ENCODE results near the gene CCDC102B. TPM values are rescaled to one million over a fixed set of nuclear protein-coding genes. Genes with fewer than 3 reads are reported as not detected.

Gene CCDC102B
- total and polyA plus RNA-seq, 12 donors = 2.7 to 16.7 (median 8.6) TPM

GRCh38 chr18:69035756-69036155, 237.9 kb downstream of the CCDC102B start:
- 68 to 97% (median 82%) methylated on average over 1 of the region's 1 CpG for WGBS, 4 donors
- Histone ChIP-seq H3K36me3 (replicated peaks in 1 of 2) (no peaks in the 10 kb centered on the region), H3K27ac (no peak overlapping the region), H3K4me3 (no peak overlapping the region), H3K9me3 (replicated peaks in 1 of 3) (no peaks in the 10 kb centered on the region), H3K27me3 (no peaks in the 10 kb centered on the region), H3K4me1 (replicated peaks in 1 of 2) (no peaks in the 10 kb centered on the region)
- DNase-seq = no peak
- intact Hi-C loops (cut with DNase I) = no loop called here
- TF ChIP-seq POLR2A (IDR thresholded peaks at IDR 0.05) (no peak), CTCF (IDR thresholded peaks at IDR 0.05) (no peak)

DNA sequence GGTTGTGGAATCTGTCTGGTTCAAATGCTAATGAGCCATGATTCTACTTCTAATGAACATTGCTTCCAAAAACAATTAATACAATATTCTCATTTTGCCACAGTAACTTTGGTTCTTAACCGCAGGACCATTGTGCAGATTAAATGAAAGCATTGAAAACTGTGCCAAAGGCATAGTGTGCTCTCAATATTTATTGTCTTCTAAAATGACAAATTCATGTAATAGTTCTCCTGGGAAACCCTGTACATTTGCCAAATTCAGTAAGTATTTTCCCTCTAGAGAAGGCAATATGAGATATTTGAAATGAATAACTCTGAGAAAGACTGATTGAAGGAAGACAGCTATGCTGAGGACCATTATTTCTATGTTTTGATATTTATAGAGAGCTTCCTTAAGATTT, 246.3 kb downstream of the CCDC102B start:
- TF ChIP-seq CTCF (IDR thresholded peaks at IDR 0.05) = no peak
- TF ChIP-seq POLR2A (IDR thresholded peaks at IDR 0.05) = no peak
- Histone ChIP-seq H3K36me3 (replicated peaks in 1 of 2) (no peaks in the 10 kb centered on the region), H3K4me3 (no peak overlapping the region), H3K9me3 (replicated peaks in 1 of 3) (peaks cover 0 to 6% (median 0%) of the 10 kb centered on the region in 3 donors), H3K27me3 (no peaks in the 10 kb centered on the region), H3K27ac (no peak overlapping the region), H3K4me1 (replicated peaks in 1 of 2) (no peaks in the 10 kb centered on the region)
- 77 to 96% (median 89%) methylated on average over 1 of the region's 1 CpG for WGBS, 4 donors
- no peak for DNase-seq
- intact Hi-C loops (cut with DNase I) = no loop called here

GRCh38 chr18:69064063-69064462, 266.2 kb downstream of the CCDC102B start:
- intact Hi-C loops (cut with DNase I) = no loop called here
- Histone ChIP-seq H3K4me1 (replicated peaks in 1 of 2) (no peaks in the 10 kb centered on the region), H3K27me3 (no peaks in the 10 kb centered on the region), H3K36me3 (replicated peaks in 1 of 2) (no peaks in the 10 kb centered on the region), H3K27ac (no peak overlapping the region), H3K4me3 (no peak overlapping the region), H3K9me3 (replicated peaks in 1 of 3) (no peaks in the 10 kb centered on the region)
- no peak for DNase-seq
- no peak for TF ChIP-seq CTCF (IDR thresholded peaks at IDR 0.05)
- no peak for TF ChIP-seq POLR2A (IDR thresholded peaks at IDR 0.05)
- WGBS, 4 donors = 57 to 68% (median 62%) methylated on average over 4 of the region's 4 CpGs

DNA sequence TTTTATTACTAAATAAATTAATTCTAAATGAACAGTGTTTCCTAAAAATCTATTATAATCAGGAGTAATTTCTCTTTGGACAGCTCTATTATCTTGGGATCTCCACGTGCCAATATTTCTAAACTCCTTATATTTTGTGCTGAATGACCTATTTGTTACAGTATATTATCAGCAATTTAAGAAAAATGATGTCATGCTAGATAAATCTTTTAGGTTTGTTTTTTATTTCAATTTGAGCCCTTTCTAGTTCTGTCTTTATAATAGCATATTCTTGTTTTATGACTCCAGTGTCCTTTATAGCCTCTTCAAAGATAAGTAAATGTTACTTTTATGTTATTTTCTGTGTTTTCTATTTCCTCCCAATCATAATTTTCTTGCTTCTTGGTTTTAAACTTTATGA, 269.2 kb downstream of the CCDC102B start:
- TF ChIP-seq POLR2A (IDR thresholded peaks at IDR 0.05) (no peak), CTCF (IDR thresholded peaks at IDR 0.05) (no peak)

More for the DNA sequence above, 269.2 kb downstream of the CCDC102B start:
- Histone ChIP-seq H3K27ac (no peak overlapping the region), H3K4me1 (replicated peaks in 1 of 2) (no peaks in the 10 kb centered on the region), H3K27me3 (no peaks in the 10 kb centered on the region), H3K4me3 (no peak overlapping the region), H3K9me3 (replicated peaks in 1 of 3) (no peaks in the 10 kb centered on the region), H3K36me3 (replicated peaks in 1 of 2) (no peaks in the 10 kb centered on the region)
- intact Hi-C loops (cut with DNase I) = no loop called here
- no peak for DNase-seq
- WGBS, 4 donors = 0% methylated on average over 1 of the region's 1 CpG
